CD4-positive, alpha-beta T cell (primary cell): ENCODE data around the gene GLRX3. TPM values are rescaled to one million over a fixed set of nuclear protein-coding genes. Genes with fewer than 3 reads are reported as not detected.

Source experiments
- ATAC-seq: fragments of 200-7000 bp; cut with Tn5 transposase; one replicate; pipeline ENCODE4 v1.10.0; 2022; ENCODE audit warnings: mild to moderate bottlenecking; ENCODE audit not compliant: poor library complexity
- CTCF ChIA-PET: fragments of 350-600 bp; sonication (Branson Sonifier 250); formaldehyde crosslinking; loops from one replicate; lab custom pipeline; 2021; ENCODE audit warnings: antibody characterized with exemption, inconsistent platforms; lab: Charles Lee
- POLR2A ChIA-PET: fragments of 350-600 bp; sonication (Branson Sonifier 250); formaldehyde crosslinking; loops from one replicate; lab custom pipeline; 2021; ENCODE audit warnings: antibody characterized with exemption, inconsistent platforms; lab: Charles Lee
- DNase-seq, 14 experiments: peaks; one replicate each; pipeline ENCODE4 v3.0.0-alpha.2; 2013 to 2020; ENCODE audit warnings: mixed read lengths in 2 of 14
- H3K27ac ChIP-seq, 2 donors: one replicate each; pipeline versions ENCODE4 v1.5.1 to v1.7.0; 2013; ENCODE audit warnings: low read length in 2 of 2, low read depth in 1 of 2, mild to moderate bottlenecking in 1 of 2
- H3K27me3 ChIP-seq, 2 experiments: 1 replicate in 1 of 2; 2 replicates in 1 of 2; pipeline versions ENCODE4 v1.6.1 to v1.7.0; 2013; ENCODE audit warnings: low read length in 2 of 2, control low read depth in 1 of 2, mild to moderate bottlenecking in 1 of 2, moderate library complexity in 1 of 2; ENCODE audit not compliant: insufficient read depth in 2 of 2, control insufficient read depth in 1 of 2
- H3K36me3 ChIP-seq: one replicate; pipeline ENCODE4 v1.6.1; 2013; ENCODE audit warnings: low read length, control low read depth; ENCODE audit not compliant: insufficient read depth
- H3K4me1 ChIP-seq: one replicate; pipeline ENCODE4 v1.6.1; 2013; ENCODE audit warnings: low read length, control low read depth; ENCODE audit not compliant: insufficient read depth
- H3K4me3 ChIP-seq: one replicate; pipeline ENCODE4 v1.5.1; 2013; ENCODE audit warnings: mild to moderate bottlenecking, low read length, moderate library complexity
- H3K9me3 ChIP-seq, 2 experiments: 1 replicate in 1 of 2; 2 replicates in 1 of 2; pipeline versions ENCODE4 v1.6.1 to v1.7.0; 2013; ENCODE audit warnings: low read length in 2 of 2, mild to moderate bottlenecking in 2 of 2, control low read depth in 1 of 2, moderate library complexity in 1 of 2; ENCODE audit not compliant: control insufficient read depth in 1 of 2, insufficient read depth in 1 of 2
- H3K27ac Mint-ChIP-seq: one replicate; pipeline ENCODE4 v1.8.0; 2020; ENCODE audit warnings: mixed read lengths
- H3K27me3 Mint-ChIP-seq: one replicate; pipeline ENCODE4 v1.8.0; 2021; ENCODE audit warnings: mixed read lengths
- H3K36me3 Mint-ChIP-seq: one replicate; pipeline ENCODE4 v1.8.0; 2021; ENCODE audit warnings: low read depth, mixed read lengths
- H3K4me1 Mint-ChIP-seq: one replicate; pipeline ENCODE4 v1.8.0; 2021; ENCODE audit warnings: low read depth, mixed read lengths
- H3K4me3 Mint-ChIP-seq: one replicate; pipeline ENCODE4 v1.8.0; 2020; ENCODE audit warnings: mild to moderate bottlenecking, mixed read lengths
- H3K9me3 Mint-ChIP-seq: one replicate; pipeline ENCODE4 v1.8.0; 2020; ENCODE audit warnings: mixed read lengths
- intact Hi-C, 2 experiments: fragments of 100-400 bp; cut with DNase I in 1 of 2; cut with micrococcal nuclease in 1 of 2; formaldehyde crosslinking; loops; one replicate each; pipeline versions ENCODE4 v1.15.1 to v1.9.0; 2023 to 2025; cut with DNase I, micrococcal nuclease
- total RNA-seq, 174 experiments: library from RNA in 2 of 174; stranded (reverse) in 2 of 174; gene quantifications; one replicate each; pipeline ENCODE4 v1.2.3 and lab custom pipeline; 2021 to 2026
- TF ChIP-seq, protein P1 (sequence below): fragments of 200-600 bp; IDR thresholded peaks from one replicate; pipeline ENCODE4 v1.8.0; 2022; ENCODE audit warnings: antibody characterized with exemption, mild to moderate bottlenecking

The GLRX3 gene
- total RNA-seq, 2 experiments from 2014 or later = 25.4 to 29.7 TPM

DNA sequence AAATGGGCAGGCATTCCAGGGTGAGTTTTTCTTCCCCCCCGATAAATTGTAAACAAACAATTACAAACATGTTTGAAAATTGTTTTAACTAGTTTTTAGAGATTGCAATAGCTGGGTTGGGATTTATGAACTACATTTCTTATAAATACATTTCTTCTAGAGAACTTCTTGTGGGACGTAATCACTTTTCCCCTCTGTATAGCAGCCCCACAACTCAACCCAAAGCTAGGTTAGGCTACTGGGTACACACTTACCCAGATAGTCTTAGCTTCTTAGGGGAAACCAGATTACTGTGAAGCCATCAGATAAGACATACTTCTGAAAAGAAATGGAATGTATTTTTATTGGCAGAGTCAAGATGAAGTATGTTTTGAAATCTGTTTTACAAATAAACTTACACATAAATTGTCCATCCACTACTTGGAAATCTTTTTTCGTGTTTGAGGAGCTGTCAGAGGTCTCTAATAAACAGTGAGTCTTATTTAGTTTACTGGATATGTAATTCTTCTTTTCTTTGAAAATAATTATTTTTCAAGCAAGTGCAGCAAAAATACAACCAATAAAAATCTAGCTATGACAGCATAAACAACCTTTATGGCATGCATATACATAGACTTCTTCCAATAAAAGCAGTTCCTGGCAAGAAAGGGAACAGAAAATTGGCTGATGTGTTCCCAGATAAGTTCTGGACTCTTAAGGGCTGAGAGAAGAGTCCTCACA is 8.0 kb upstream of the GLRX3 start:
- Mint-ChIP-seq H3K36me3 (no peaks in the 10 kb centered on the region), H3K4me1 (peaks cover 5% of the 10 kb centered on the region), H3K27me3 (peaks cover 33% of the 10 kb centered on the region), H3K4me3 (no peak overlapping the region), H3K9me3 (no peaks in the 10 kb centered on the region), H3K27ac (no peak overlapping the region)
- Histone ChIP-seq H3K9me3 (no peaks in the 10 kb centered on the region), H3K27me3 (peaks cover 7 to 17% of the 10 kb centered on the region in 2 experiments), H3K4me1 (peaks cover 4% of the 10 kb centered on the region), H3K4me3 (no peak overlapping the region), H3K27ac (no peak overlapping the region), H3K36me3 (no peaks in the 10 kb centered on the region)
- ChIA-PET CTCF (interaction anchor here (0.9 to 2.1 kb wide), 5 partner anchors 17 to 1916 kb away, joined by 3 to 26 read pairs (median 5); partner anchors contain the start of gene C10orf143), POLR2A (interaction anchor here (1.0 to 2.5 kb wide), 2 partner anchors 18 to 1096 kb away, joined by 3 to 28 read pairs; partner anchors contain the start of gene C10orf143)
- intact Hi-C loops = loop anchor here in 1 of 2 experiments (5.0 kb wide), 3 partner anchors 1096 to 1916 kb away; no protein-coding TSS in a partner anchor
- DNase-seq = no peak
- TF ChIP-seq, protein P1, sequence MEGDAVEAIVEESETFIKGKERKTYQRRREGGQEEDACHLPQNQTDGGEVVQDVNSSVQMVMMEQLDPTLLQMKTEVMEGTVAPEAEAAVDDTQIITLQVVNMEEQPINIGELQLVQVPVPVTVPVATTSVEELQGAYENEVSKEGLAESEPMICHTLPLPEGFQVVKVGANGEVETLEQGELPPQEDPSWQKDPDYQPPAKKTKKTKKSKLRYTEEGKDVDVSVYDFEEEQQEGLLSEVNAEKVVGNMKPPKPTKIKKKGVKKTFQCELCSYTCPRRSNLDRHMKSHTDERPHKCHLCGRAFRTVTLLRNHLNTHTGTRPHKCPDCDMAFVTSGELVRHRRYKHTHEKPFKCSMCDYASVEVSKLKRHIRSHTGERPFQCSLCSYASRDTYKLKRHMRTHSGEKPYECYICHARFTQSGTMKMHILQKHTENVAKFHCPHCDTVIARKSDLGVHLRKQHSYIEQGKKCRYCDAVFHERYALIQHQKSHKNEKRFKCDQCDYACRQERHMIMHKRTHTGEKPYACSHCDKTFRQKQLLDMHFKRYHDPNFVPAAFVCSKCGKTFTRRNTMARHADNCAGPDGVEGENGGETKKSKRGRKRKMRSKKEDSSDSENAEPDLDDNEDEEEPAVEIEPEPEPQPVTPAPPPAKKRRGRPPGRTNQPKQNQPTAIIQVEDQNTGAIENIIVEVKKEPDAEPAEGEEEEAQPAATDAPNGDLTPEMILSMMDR = peak; percentile 55
- ATAC-seq = no peak

DNA sequence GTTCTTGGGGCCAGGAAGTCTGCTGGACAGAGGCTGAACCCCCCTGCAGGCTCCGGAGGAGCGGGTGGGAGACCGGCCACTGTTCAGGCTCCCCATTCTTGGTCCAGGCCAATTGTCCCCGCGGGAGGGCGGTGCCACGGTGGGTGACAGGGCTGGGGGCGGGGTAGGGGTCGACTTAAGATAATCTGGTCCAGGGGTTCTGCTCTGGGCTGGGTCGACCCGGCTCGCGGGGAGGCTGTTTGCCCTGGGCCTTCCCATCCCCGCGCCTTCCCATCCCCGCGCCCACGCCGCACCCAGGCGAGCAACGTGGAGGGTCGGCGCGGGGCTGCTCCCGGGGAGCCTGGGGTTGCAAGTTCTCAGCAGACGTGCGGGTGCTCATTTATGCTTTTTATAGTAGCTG is 7.3 kb upstream of the GLRX3 start:
- H3K4me1 ChIP-seq = peaks cover 4% of the 10 kb centered on the region
- no peak for DNase-seq
- H3K36me3 ChIP-seq = no peaks in the 10 kb centered on the region
- CTCF ChIA-PET = interaction anchor here (0.6 to 2.1 kb wide), 2 partner anchors 18 to 1089 kb away, joined by 3 to 26 read pairs; partner anchors contain the start of gene C10orf143
- no peaks in the 10 kb centered on the region for H3K9me3 Mint-ChIP-seq
- H3K4me3 ChIP-seq = no peak overlapping the region
- H3K27me3 Mint-ChIP-seq = peaks cover 33% of the 10 kb centered on the region
- TF ChIP-seq, protein P1 = no peak
- H3K27me3 ChIP-seq = peaks cover 7 to 17% of the 10 kb centered on the region in 2 experiments
- POLR2A ChIA-PET = interaction anchor here (2.5 kb wide), 1 partner anchor 19 kb away, joined by 28 read pairs; the partner anchor contains the start of gene C10orf143
- no peak overlapping the region for H3K4me3 Mint-ChIP-seq
- no peak overlapping the region for H3K27ac Mint-ChIP-seq
- intact Hi-C loops = loop anchor here in 1 of 2 experiments (5.0 kb wide), 3 partner anchors 1097 to 1917 kb away; no protein-coding TSS in a partner anchor
- H3K4me1 Mint-ChIP-seq = peaks cover 5% of the 10 kb centered on the region
- no peak overlapping the region for H3K27ac ChIP-seq
- H3K36me3 Mint-ChIP-seq = no peaks in the 10 kb centered on the region
- H3K9me3 ChIP-seq = no peaks in the 10 kb centered on the region
- no peak for ATAC-seq

DNA sequence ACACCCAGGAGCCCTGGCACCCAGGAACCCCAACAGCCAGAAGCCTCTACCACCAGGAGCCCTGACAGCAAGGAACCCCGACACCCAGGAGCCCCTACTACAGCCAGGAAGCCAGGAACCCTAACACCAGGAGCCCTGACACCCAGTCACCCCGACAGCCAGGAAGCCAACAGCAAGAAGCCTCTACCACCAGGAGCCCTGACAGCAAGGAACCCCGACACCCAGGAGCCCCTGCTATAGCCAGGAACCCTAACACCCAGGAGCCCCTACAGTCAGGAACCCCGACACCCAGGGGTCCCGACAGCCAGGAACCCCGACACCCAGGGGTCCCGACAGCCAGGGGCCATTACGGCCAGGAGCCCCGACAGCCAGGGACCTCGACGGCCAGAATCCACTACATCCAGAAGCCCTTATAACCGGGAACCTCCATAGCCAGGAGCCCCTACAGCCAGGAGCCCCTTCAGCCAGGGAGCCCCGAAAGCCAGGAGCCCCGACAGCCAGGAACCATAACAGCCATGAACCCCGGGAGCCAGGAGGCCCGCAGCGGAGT is 440 bp upstream of the GLRX3 start:
- DNase-seq (peak in 3 of 14 experiments; percentile 8 to 38 (median 34)), ATAC-seq (no peak)
- peak overlapping the region; percentile 18 to 70 for H3K27ac ChIP-seq
- intact Hi-C loops = loop anchor here (1.0 to 10.0 kb wide), 6 partner anchors 25 to 671 kb away; partner anchors contain the start of genes C10orf143 (in 2 of the 2) and EBF3 (in 1 of the 2)
- Mint-ChIP-seq H3K27me3 (peaks cover 14% of the 10 kb centered on the region), H3K27ac (peak overlapping the region; percentile 80), H3K9me3 (no peaks in the 10 kb centered on the region), H3K4me3 (peak overlapping the region; percentile 96), H3K36me3 (no peaks in the 10 kb centered on the region), H3K4me1 (peaks cover 29% of the 10 kb centered on the region)
- no peaks in the 10 kb centered on the region for H3K36me3 ChIP-seq
- TF ChIP-seq, protein P1 = no peak
- H3K27me3 ChIP-seq = peaks cover 0 to 3% of the 10 kb centered on the region in 2 experiments
- peak overlapping the region; percentile 68 for H3K4me3 ChIP-seq
- no peaks in the 10 kb centered on the region for H3K9me3 ChIP-seq
- POLR2A ChIA-PET = interaction anchor here (1.0 to 6.4 kb wide), 5 partner anchors 19 to 165 kb away, joined by 3 to 212 read pairs (median 4); partner anchors contain the start of gene C10orf143
- H3K4me1 ChIP-seq = peaks cover 35% of the 10 kb centered on the region
- CTCF ChIA-PET = interaction anchor here (3.7 kb wide), 1 partner anchor 25 kb away, joined by 30 read pairs; the partner anchor contains the start of gene C10orf143
